HepG2 (cell line): ENCODE data around the gene GNA12. TPM values are rescaled to one million over a fixed set of nuclear protein-coding genes. Genes with fewer than 3 reads are reported as not detected.
A peak's percentile ranks its signal among the peaks of the same experiment; 100 is the strongest.

Experiments
- ATAC-seq: fragments of 200-7000 bp; cut with Tn5 transposase; 3 replicates; pipeline ENCODE4 v1.9.1; 2020; ENCODE audit warnings: mild to moderate bottlenecking, moderate library complexity
- BruUV-seq: library from RNA; stranded (reverse); fragments of 400-500 nt; replicated peaks from 2 replicates; lab custom pipeline; 2021; lab: Mats Ljungman, UMichigan
- CTCF ChIA-PET: fragments of 300-600 bp; formaldehyde crosslinking; extraction: SDS; loops from one replicate; lab custom pipeline; 2021; ENCODE audit warnings: low total read pairs, inconsistent platforms, low intra/inter-chr PET ratio; lab: Yijun Ruan, JAX
- POLR2A ChIA-PET: fragments of 350-600 bp; sonication (Branson Sonifier 250); formaldehyde crosslinking; loops from one replicate; lab custom pipeline; 2020; ENCODE audit warnings: antibody characterized with exemption, inconsistent platforms; lab: Yijun Ruan, JAX
- DNase-seq: peaks from one replicate; pipeline ENCODE4 v3.0.0-alpha.2; 2015; ENCODE audit warnings: low spot score
- FAIRE-seq: peaks from 3 replicates; lab custom pipeline; 2011; peaks lifted over from hg19 to GRCh38; lab: Jason Lieb, UNC
- H2AFZ ChIP-seq: one replicate; pipeline ENCODE4 v1.6.1; 2011; ENCODE audit warnings: low read length, inconsistent platforms
- H3K27ac ChIP-seq: fragments of 300-600 bp; 3 replicates; pipeline ENCODE4 v1.8.0; 2011; ENCODE audit warnings: mixed run types, mild to moderate bottlenecking, mixed read lengths, low read length, inconsistent platforms; ENCODE audit not compliant: insufficient read depth; ENCODE audit errors: extremely low read length
- H3K27me3 ChIP-seq, 2 experiments: fragments of 200-600 bp in 1 of 2; 2 replicates in 1 of 2; 3 replicates in 1 of 2; pipeline versions ENCODE4 v1.6.0 to v1.8.0; 2011; ENCODE audit warnings: low read length in 2 of 2, mild to moderate bottlenecking in 2 of 2, moderate library complexity in 2 of 2, inconsistent platforms in 1 of 2; ENCODE audit not compliant: insufficient read depth in 2 of 2, control insufficient read depth in 1 of 2
- H3K36me3 ChIP-seq, 2 experiments: fragments of 200-600 bp in 1 of 2; replicated peaks in 1 of 2; 2 replicates in 1 of 2; 3 replicates in 1 of 2; pipeline versions ENCODE4 v1.5.1 to v1.8.0; 2011; ENCODE audit warnings: low read length in 2 of 2, inconsistent platforms in 1 of 2; ENCODE audit not compliant: insufficient read depth in 2 of 2, control insufficient read depth in 1 of 2
- H3K4me1 ChIP-seq: 2 replicates; pipeline ENCODE4 v1.5.1; 2012; ENCODE audit warnings: low read length, inconsistent platforms; ENCODE audit not compliant: insufficient read depth
- H3K4me2 ChIP-seq: 2 replicates; pipeline ENCODE4 v1.6.0; 2011; ENCODE audit warnings: low read depth, low read length, inconsistent platforms
- H3K4me3 ChIP-seq, 3 experiments: fragments of 200-600 bp in 1 of 3; sonication (generic), shearing (Covaris generic) in 1 of 3; replicated peaks in 1 of 3; 2 replicates each; pipeline ENCODE4 v1.5.1; 2011 to 2016; ENCODE audit warnings: low read length in 3 of 3, inconsistent platforms in 2 of 3, low read depth in 2 of 3, mild to moderate bottlenecking in 2 of 3, control low read depth in 1 of 3, mixed read lengths in 1 of 3; ENCODE audit not compliant: insufficient read depth in 1 of 3
- H3K79me2 ChIP-seq: one replicate; pipeline ENCODE4 v1.6.1; 2011; ENCODE audit warnings: low read length, inconsistent platforms; ENCODE audit not compliant: insufficient read depth
- H3K9ac ChIP-seq: 2 replicates; pipeline ENCODE4 v1.6.0; 2011; ENCODE audit warnings: mild to moderate bottlenecking, low read depth, low read length, inconsistent platforms; ENCODE audit not compliant: insufficient read depth
- H3K9me3 ChIP-seq: 2 replicates; pipeline ENCODE4 v1.5.1; 2012; ENCODE audit warnings: mild to moderate bottlenecking, low read length
- H4K20me1 ChIP-seq: 2 replicates; pipeline ENCODE4 v1.6.0; 2011; ENCODE audit warnings: inconsistent platforms, mild to moderate bottlenecking, low read length, moderate library complexity; ENCODE audit not compliant: insufficient read depth
- ARID5B ChIP-seq: IDR thresholded peaks from 2 replicates; pipeline ENCODE4 v1.4.0; 2020; ENCODE audit warnings: mild to moderate bottlenecking, missing genetic modification reagents
- ATF4 ChIP-seq, 2 experiments: fragments of 450-650 bp in 1 of 2; sonication (generic) in 1 of 2; formaldehyde crosslinking; IDR thresholded peaks; 2 replicates each; pipeline versions ENCODE4 v1.5.0 to v1.8.0; 2020 to 2022; ENCODE audit warnings: mild to moderate bottlenecking in 1 of 2, missing genetic modification reagents in 1 of 2
- BCL3 ChIP-seq: sonication (generic); formaldehyde crosslinking; IDR thresholded peaks from 2 replicates; pipeline ENCODE4 v1.5.1; 2020; ENCODE audit warnings: mild to moderate bottlenecking, missing genetic modification reagents, moderate library complexity
- CEBPB ChIP-seq: IDR thresholded peaks from 2 replicates; pipeline ENCODE4 v1.6.1; 2011; ENCODE audit warnings: low read depth, low read length, improper control_type of control experiment, borderline replicate concordance
- CHD4 ChIP-seq: fragments of 200-600 bp; sonication (generic); IDR thresholded peaks from 2 replicates; pipeline ENCODE4 v1.7.0; 2017; ENCODE audit warnings: mild to moderate bottlenecking, low read length, borderline replicate concordance
- MAFG ChIP-seq: sonication (generic); formaldehyde crosslinking; IDR thresholded peaks from 2 replicates; pipeline ENCODE4 v1.5.1; 2020; ENCODE audit warnings: mild to moderate bottlenecking, missing genetic modification reagents
- TRIM24 ChIP-seq: sonication (generic); formaldehyde crosslinking; IDR thresholded peaks from 2 replicates; pipeline ENCODE4 v1.8.0; 2022; ENCODE audit warnings: mild to moderate bottlenecking, missing genetic modification reagents
- ZBTB38 ChIP-seq: sonication (generic); formaldehyde crosslinking; IDR thresholded peaks from 2 replicates; pipeline ENCODE4 v1.5.1; 2020; ENCODE audit warnings: mild to moderate bottlenecking, missing genetic modification reagents
- ZNF503 ChIP-seq: sonication (generic); formaldehyde crosslinking; IDR thresholded peaks from 2 replicates; pipeline ENCODE4 v1.4.0; 2020; ENCODE audit warnings: missing genetic modification reagents
- WGBS: methylation state at CpG from one replicate; pipeline ENCODE4 v1.1.6; 2017; ENCODE audit warnings: low lambda C conversion rate; 5-methylcytosine and 5-hydroxymethylcytosine counted together
- in situ Hi-C: cut with HindIII; loops from 2 replicates; pipeline ENCODE4 v1.10.0; 2017; ENCODE audit warnings: low pct_unique_long_range_greater_than_20kb; ENCODE audit not compliant: extremely low pct_ligation_motif_present
- intact Hi-C: fragments of 100-400 bp; cut with micrococcal nuclease; formaldehyde crosslinking; loops from one replicate; pipeline ENCODE4 v1.10.0; 2022; ENCODE audit not compliant: unreplicated experiment
- polyA plus RNA-seq, 8 experiments: library from polyadenylated mRNA; depleted of rRNA in 3 of 8; stranded (reverse) in 7 of 8; unstranded in 1 of 8; fragments of >200 nt; fragmentation: Illumina TruSeq in 4 of 8; extraction: Trizol in 4 of 8; gene quantifications; 2 replicates each; pipeline versions ENCODE4 v1.2.1 to v1.2.3, GENCODE V29; 2011 to 2016; ENCODE audit warnings: low read depth in 4 of 8, missing spikeins in 1 of 8, mixed read lengths in 1 of 8; ENCODE audit not compliant: insufficient read depth in 1 of 8
- total RNA-seq, 5 experiments: library from RNA; depleted of rRNA; stranded (reverse); fragments of >200 nt; fragmentation: Illumina TruSeq; extraction: Trizol; gene quantifications; 2 replicates each; pipeline ENCODE4 v1.2.3, GENCODE V29; 2016; ENCODE audit warnings: low read depth in 1 of 5

The GNA12 gene
- total and polyA plus RNA-seq, 2 of the 13 experiments (the other 11 are each of a cell fraction or from before 2014, with no cell fraction given) = 16.2 to 50.9 TPM

- TF ChIP-seq ZNF503 (CRISPR knock-in tag) (no peak), CHD4 (no peak; the same call in 1 of the 2 replicates), BCL3 (CRISPR knock-in tag) (no peak), TRIM24 (CRISPR knock-in tag) (no peak)
Observed at GRCh38 chr7:2820508-2820934, 23.6 kb downstream of the GNA12 start (continued).

GRCh38 chr7:2819954-2820397 lies 24.1 kb downstream of the GNA12 start:
- H2AFZ ChIP-seq = no peak overlapping the region
- peaks cover 3% of the 10 kb centered on the region; the same call in 1 of the 2 replicates for H4K20me1 ChIP-seq
- peak overlapping the region; percentile 76 for H3K27ac ChIP-seq
- H3K36me3 ChIP-seq = peaks cover 0 to 3% of the 10 kb centered on the region in 2 experiments; a peak in 2 of 5 replicates
- H3K79me2 ChIP-seq = peaks cover 95% of the 10 kb centered on the region
- H3K27me3 ChIP-seq = no peaks in the 10 kb centered on the region
- no TSS peak for BruUV-seq
- peak overlapping the region; percentile 41 for H3K4me2 ChIP-seq
- no peak overlapping the region for H3K4me3 ChIP-seq
- 0 out of 2 replicates have a peak overlapping the region, but pooled peaks have one; percentile 20 for H3K9ac ChIP-seq
- H3K4me1 ChIP-seq = peaks cover 84% of the 10 kb centered on the region
- no peak; the same call in 2 of the 3 replicates for ATAC-seq
- DNase-seq = no peak
- intact Hi-C loops (no loop called here), in situ Hi-C loops (no loop called here)
- POLR2A ChIA-PET = interaction anchor here (0.7 to 3.3 kb wide), 8 partner anchors 8 to 125 kb away, joined by 3 to 54 read pairs (median 3); no protein-coding TSS in a partner anchor
- no peaks in the 10 kb centered on the region for H3K9me3 ChIP-seq
- FAIRE-seq = no peak
- CTCF ChIA-PET = no interaction called here
- WGBS = 89% methylated on average over 16 of the region's 16 CpGs
- TF ChIP-seq CEBPB (no peak), ARID5B (CRISPR knock-in tag) (no peak), ATF4 (CRISPR knock-in tag; IDR thresholded peaks at IDR 0.05) (no peak), MAFG (CRISPR knock-in tag) (no peak), ZBTB38 (CRISPR knock-in tag) (peak; percentile 49; the same call in 1 of the 2 replicates)
